Mammary epithelial cell (primary cell): Measurements from ENCODE around the gene ENDOV.

Experiments
- CTCF ChIP-seq, 2 donors: IDR thresholded peaks in 1 of 2; conservative IDR thresholded peaks in 1 of 2; 2 replicates each; pipeline ENCODE4 v1.5.1; 2011 to 2012; ENCODE audit warnings: inconsistent platforms in 2 of 2, low read length in 2 of 2, mild to moderate bottlenecking in 2 of 2, control low read depth in 1 of 2, low read depth in 1 of 2; ENCODE audit not compliant: insufficient read depth in 1 of 2; ENCODE audit errors: extremely low read depth in 1 of 2
- EZH2 ChIP-seq: IDR thresholded peaks from 2 replicates; pipeline ENCODE4 v1.6.1; 2012; ENCODE audit warnings: low read length, inconsistent platforms, borderline replicate concordance

- no peak for TF ChIP-seq CTCF (conservative IDR thresholded peaks at IDR 0.05 in 1 of 2, IDR thresholded peaks at IDR 0.05 in 1 of 2; ENCODE audit: extremely low read depth in 1 of 2, insufficient read depth in 1 of 2, low read depth in 1 of 2, low read length in 2 of 2)
- no peak for TF ChIP-seq EZH2
These were observed 22.6 kb downstream of the ENDOV start for GRCh38 chr17:80437532-80437931.
